ENCODE results near the gene TMEM151B. TPM values are rescaled to one million over a fixed set of nuclear protein-coding genes. Genes with fewer than 3 reads are reported as not detected.

Gene TMEM151B
- total and polyA plus RNA-seq, 10 donors = 0.03 to 0.17 (median 0.11) TPM; not detected in 7

GRCh38 chr6:44338228-44339122 is 68.2 kb downstream of the TMEM151B start:
- DNase-seq = peak; percentile 74
- TF ChIP-seq CTCF (IDR thresholded peaks at IDR 0.05 in 8 of 11, conservative IDR thresholded peaks at IDR 0.05 in 3 of 11) (peak; percentile 58 to 85 (median 75)), POLR2AphosphoS5 (IDR thresholded peaks at IDR 0.05) (no peak), POLR2A (IDR thresholded peaks at IDR 0.05) (no peak)
- Histone ChIP-seq H3K4me1 (peaks cover 0 to 17% (median 7%) of the 10 kb centered on the region in 6 donors), H3K27me3 (replicated peaks in 1 of 7) (peaks cover 0 to 28% (median 21%) of the 10 kb centered on the region in 7 donors), H3K36me3 (no peaks in the 10 kb centered on the region), H3K4me3 (no peak overlapping the region), H3K27ac (no peak overlapping the region), H3K9me3 (no peaks in the 10 kb centered on the region)
- 3 to 6% (median 4%) methylated on average over 11 of the region's 11 CpGs for WGBS, 5 donors
- intact Hi-C loops (cut with DNase I; ENCODE audit: low total_unique reads) = loop anchor here (2.0 to 5.0 kb wide), 2 partner anchors 166 to 242 kb away; no protein-coding TSS in a partner anchor

GRCh38 chr6:44339301-44339700 is 69.1 kb downstream of the TMEM151B start:
- TF ChIP-seq CTCF (IDR thresholded peaks at IDR 0.05 in 8 of 11, conservative IDR thresholded peaks at IDR 0.05 in 3 of 11) = no peak
- TF ChIP-seq POLR2A (IDR thresholded peaks at IDR 0.05) = no peak
- TF ChIP-seq POLR2AphosphoS5 (IDR thresholded peaks at IDR 0.05) = no peak
- Histone ChIP-seq H3K9me3 (no peaks in the 10 kb centered on the region), H3K4me1 (peaks cover 0 to 10% (median 6%) of the 10 kb centered on the region in 6 donors), H3K27ac (no peak overlapping the region), H3K27me3 (replicated peaks in 1 of 7) (peaks cover 0 to 36% (median 28%) of the 10 kb centered on the region in 7 donors), H3K36me3 (no peaks in the 10 kb centered on the region), H3K4me3 (no peak overlapping the region)
- intact Hi-C loops (cut with DNase I; ENCODE audit: low total_unique reads) = loop anchor here (2.0 to 5.0 kb wide), 2 partner anchors 167 to 242 kb away; no protein-coding TSS in a partner anchor
- WGBS, 5 donors = 75 to 88% (median 86%) methylated on average over 4 to 5 of the region's 5 CpGs
- no peak for DNase-seq

GRCh38 chr6:44339763-44340625 is 69.7 kb downstream of the TMEM151B start:
- Histone ChIP-seq H3K27ac (no peak overlapping the region), H3K4me1 (peaks cover 0 to 10% (median 6%) of the 10 kb centered on the region in 6 donors), H3K27me3 (replicated peaks in 1 of 7) (peaks cover 0 to 43% (median 35%) of the 10 kb centered on the region in 7 donors), H3K36me3 (no peaks in the 10 kb centered on the region), H3K9me3 (no peaks in the 10 kb centered on the region), H3K4me3 (no peak overlapping the region)
- intact Hi-C loops (cut with DNase I; ENCODE audit: low total_unique reads) = loop anchor here (2.0 to 5.0 kb wide), 2 partner anchors 168 to 243 kb away; no protein-coding TSS in a partner anchor
- TF ChIP-seq POLR2AphosphoS5 (IDR thresholded peaks at IDR 0.05) = no peak
- no peak for TF ChIP-seq CTCF (IDR thresholded peaks at IDR 0.05 in 8 of 11, conservative IDR thresholded peaks at IDR 0.05 in 3 of 11)
- no peak for TF ChIP-seq POLR2A (IDR thresholded peaks at IDR 0.05)
- DNase-seq = no peak
- 65 to 76% (median 69%) methylated on average over 5 to 7 of the region's 7 CpGs for WGBS, 5 donors

Data from spleen (tissue), 11 donors.